Measurements from ENCODE around the gene SRRM3.

DNA sequence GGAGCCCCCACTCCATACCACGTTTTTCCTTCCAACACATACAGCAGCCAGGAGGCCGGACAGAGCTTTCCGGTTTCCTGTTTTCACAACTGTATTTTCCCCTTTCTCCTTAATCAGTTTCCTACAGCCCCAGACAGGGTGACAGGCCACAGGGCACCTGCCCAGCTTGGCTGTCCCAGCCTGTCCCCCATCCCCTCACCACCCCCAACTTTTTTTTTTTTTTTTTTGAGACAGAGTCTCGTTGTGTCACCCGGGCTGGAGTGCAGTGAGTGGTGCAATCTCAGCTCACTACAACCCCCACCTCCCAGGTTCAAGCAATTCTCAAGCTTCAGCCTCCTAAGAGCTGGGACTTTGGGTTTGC, 90.5 kb downstream of the SRRM3 start:
- TF ChIP-seq, protein P1, sequence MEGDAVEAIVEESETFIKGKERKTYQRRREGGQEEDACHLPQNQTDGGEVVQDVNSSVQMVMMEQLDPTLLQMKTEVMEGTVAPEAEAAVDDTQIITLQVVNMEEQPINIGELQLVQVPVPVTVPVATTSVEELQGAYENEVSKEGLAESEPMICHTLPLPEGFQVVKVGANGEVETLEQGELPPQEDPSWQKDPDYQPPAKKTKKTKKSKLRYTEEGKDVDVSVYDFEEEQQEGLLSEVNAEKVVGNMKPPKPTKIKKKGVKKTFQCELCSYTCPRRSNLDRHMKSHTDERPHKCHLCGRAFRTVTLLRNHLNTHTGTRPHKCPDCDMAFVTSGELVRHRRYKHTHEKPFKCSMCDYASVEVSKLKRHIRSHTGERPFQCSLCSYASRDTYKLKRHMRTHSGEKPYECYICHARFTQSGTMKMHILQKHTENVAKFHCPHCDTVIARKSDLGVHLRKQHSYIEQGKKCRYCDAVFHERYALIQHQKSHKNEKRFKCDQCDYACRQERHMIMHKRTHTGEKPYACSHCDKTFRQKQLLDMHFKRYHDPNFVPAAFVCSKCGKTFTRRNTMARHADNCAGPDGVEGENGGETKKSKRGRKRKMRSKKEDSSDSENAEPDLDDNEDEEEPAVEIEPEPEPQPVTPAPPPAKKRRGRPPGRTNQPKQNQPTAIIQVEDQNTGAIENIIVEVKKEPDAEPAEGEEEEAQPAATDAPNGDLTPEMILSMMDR (IDR thresholded peaks at IDR 0.05) = no peak
- TF ChIP-seq POLR2A (IDR thresholded peaks at IDR 0.05) = no peak
